ENCODE data around the gene RARA. TPM values are rescaled to one million over a fixed set of nuclear protein-coding genes. Genes with fewer than 3 reads are reported as not detected.
"Not testable (repeated sequence)": the region's sequence is repeated elsewhere in the genome, so short reads cannot be mapped to it uniquely, and the experiment has no call there.

RARA gene
- polyA plus RNA-seq, 1 donor from 2014 or later, result 6.6 TPM

DNA sequence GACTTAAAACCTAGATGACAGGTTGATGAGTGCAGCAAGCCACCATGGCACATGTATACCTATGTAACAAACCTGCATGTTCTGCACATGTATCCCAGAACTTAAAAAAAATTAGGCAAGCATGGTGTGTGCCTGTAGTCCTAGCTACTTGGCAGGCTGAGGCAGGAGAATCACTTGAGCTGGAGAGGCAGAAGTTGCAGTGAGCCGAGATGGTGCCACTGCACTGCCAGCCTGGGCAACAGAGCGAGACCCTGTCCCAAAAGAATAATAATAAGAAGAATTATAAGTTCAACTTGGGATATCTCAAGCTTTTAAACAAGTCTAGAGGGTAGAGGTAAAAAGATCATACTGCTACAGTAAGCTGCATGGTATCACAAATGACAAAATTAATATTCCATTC, 11.5 kb upstream of the RARA start:
- no peak overlapping the region for H3K4me3 ChIP-seq (ENCODE audit: low read length)
- TF ChIP-seq POLR2AphosphoS5 (IDR thresholded peaks at IDR 0.05) (no peak), CTCF (IDR thresholded peaks at IDR 0.05; ENCODE audit: poor library complexity, severe bottlenecking) (no peak), RAD21 (conservative IDR thresholded peaks at IDR 0.05) (no peak)
- H3K9me3 ChIP-seq (ENCODE audit: low read length), result no peaks in the 10 kb centered on the region
- no peaks in the 10 kb centered on the region for H3K27me3 ChIP-seq (ENCODE audit: insufficient read depth, low read depth, low read length)
- H3K36me3 ChIP-seq (ENCODE audit: insufficient read depth, low read length), result no peaks in the 10 kb centered on the region
- H3K27ac ChIP-seq (ENCODE audit: low read length), result no peak overlapping the region
- H3K9me2 ChIP-seq (ENCODE audit: insufficient read depth, low read length), result no peaks in the 10 kb centered on the region
- H3K9ac ChIP-seq (ENCODE audit: low read length), result no peak overlapping the region
- H2AFZ ChIP-seq (ENCODE audit: low read depth, low read length), result no peak overlapping the region
- H4K20me1 ChIP-seq (ENCODE audit: insufficient read depth), result no peaks in the 10 kb centered on the region
- H3K79me2 ChIP-seq (replicated peaks; ENCODE audit: insufficient read depth, low read length), result no peaks in the 10 kb centered on the region
- H3F3A ChIP-seq (ENCODE audit: insufficient read depth, low read length, poor library complexity, severe bottlenecking), result no peaks in the 10 kb centered on the region
- H3K4me2 ChIP-seq (ENCODE audit: low read length), result no peak overlapping the region

DNA sequence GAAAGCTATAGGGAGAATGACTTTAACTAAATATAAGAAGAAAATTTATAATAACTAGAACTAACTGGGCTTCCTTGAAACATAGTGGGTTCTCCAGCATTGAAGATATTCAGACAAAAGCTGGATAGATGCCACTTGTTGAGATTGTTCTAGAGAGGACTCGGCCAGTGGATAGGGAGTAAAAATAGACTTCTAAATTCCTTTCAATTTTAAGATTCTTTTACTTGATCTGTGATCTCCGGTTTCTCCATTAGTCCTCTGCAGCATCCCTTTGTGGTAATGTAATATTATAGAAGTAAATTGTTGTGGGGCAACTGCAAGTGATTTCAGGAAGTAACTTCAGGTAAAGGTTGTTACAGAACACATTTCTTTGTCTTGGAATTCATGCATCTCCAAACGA, 10.3 kb upstream of the RARA start:
- Histone ChIP-seq H2AFZ (ENCODE audit: low read depth, low read length) (no peak overlapping the region), H3K79me2 (replicated peaks; ENCODE audit: insufficient read depth, low read length) (no peaks in the 10 kb centered on the region), H3K9ac (ENCODE audit: low read length) (no peak overlapping the region), H4K20me1 (ENCODE audit: insufficient read depth) (no peaks in the 10 kb centered on the region), H3K27me3 (ENCODE audit: insufficient read depth, low read depth, low read length) (no peaks in the 10 kb centered on the region), H3F3A (ENCODE audit: insufficient read depth, low read length, poor library complexity, severe bottlenecking) (no peaks in the 10 kb centered on the region), H3K4me3 (ENCODE audit: low read length) (no peak overlapping the region), H3K27ac (ENCODE audit: low read length) (no peak overlapping the region), H3K9me2 (ENCODE audit: insufficient read depth, low read length) (no peaks in the 10 kb centered on the region), H3K9me3 (ENCODE audit: low read length) (no peaks in the 10 kb centered on the region), H3K36me3 (ENCODE audit: insufficient read depth, low read length) (no peaks in the 10 kb centered on the region), H3K4me2 (ENCODE audit: low read length) (no peak overlapping the region)
- TF ChIP-seq EZH2 (IDR thresholded peaks at IDR 0.05; ENCODE audit: borderline replicate concordance, insufficient read depth, low read length, poor library complexity, severe bottlenecking) (no peak), SMC3 (conservative IDR thresholded peaks at IDR 0.05; ENCODE audit: poor library complexity) (no peak), POLR2AphosphoS5 (IDR thresholded peaks at IDR 0.05) (no peak), RAD21 (conservative IDR thresholded peaks at IDR 0.05) (no peak), MXI1 (conservative IDR thresholded peaks at IDR 0.05; ENCODE audit: poor library complexity, severe bottlenecking) (no peak), CTCF (IDR thresholded peaks at IDR 0.05; ENCODE audit: poor library complexity, severe bottlenecking) (no peak), TAF1 (IDR thresholded peaks at IDR 0.05; ENCODE audit: low read depth) (no peak), EP300 (conservative IDR thresholded peaks at IDR 0.05; ENCODE audit: poor library complexity, severe bottlenecking) (no peak)
- TF ChIP-seq, protein P1, sequence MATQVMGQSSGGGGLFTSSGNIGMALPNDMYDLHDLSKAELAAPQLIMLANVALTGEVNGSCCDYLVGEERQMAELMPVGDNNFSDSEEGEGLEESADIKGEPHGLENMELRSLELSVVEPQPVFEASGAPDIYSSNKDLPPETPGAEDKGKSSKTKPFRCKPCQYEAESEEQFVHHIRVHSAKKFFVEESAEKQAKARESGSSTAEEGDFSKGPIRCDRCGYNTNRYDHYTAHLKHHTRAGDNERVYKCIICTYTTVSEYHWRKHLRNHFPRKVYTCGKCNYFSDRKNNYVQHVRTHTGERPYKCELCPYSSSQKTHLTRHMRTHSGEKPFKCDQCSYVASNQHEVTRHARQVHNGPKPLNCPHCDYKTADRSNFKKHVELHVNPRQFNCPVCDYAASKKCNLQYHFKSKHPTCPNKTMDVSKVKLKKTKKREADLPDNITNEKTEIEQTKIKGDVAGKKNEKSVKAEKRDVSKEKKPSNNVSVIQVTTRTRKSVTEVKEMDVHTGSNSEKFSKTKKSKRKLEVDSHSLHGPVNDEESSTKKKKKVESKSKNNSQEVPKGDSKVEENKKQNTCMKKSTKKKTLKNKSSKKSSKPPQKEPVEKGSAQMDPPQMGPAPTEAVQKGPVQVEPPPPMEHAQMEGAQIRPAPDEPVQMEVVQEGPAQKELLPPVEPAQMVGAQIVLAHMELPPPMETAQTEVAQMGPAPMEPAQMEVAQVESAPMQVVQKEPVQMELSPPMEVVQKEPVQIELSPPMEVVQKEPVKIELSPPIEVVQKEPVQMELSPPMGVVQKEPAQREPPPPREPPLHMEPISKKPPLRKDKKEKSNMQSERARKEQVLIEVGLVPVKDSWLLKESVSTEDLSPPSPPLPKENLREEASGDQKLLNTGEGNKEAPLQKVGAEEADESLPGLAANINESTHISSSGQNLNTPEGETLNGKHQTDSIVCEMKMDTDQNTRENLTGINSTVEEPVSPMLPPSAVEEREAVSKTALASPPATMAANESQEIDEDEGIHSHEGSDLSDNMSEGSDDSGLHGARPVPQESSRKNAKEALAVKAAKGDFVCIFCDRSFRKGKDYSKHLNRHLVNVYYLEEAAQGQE (IDR thresholded peaks at IDR 0.05; ENCODE audit: borderline replicate concordance), result no peak

DNA sequence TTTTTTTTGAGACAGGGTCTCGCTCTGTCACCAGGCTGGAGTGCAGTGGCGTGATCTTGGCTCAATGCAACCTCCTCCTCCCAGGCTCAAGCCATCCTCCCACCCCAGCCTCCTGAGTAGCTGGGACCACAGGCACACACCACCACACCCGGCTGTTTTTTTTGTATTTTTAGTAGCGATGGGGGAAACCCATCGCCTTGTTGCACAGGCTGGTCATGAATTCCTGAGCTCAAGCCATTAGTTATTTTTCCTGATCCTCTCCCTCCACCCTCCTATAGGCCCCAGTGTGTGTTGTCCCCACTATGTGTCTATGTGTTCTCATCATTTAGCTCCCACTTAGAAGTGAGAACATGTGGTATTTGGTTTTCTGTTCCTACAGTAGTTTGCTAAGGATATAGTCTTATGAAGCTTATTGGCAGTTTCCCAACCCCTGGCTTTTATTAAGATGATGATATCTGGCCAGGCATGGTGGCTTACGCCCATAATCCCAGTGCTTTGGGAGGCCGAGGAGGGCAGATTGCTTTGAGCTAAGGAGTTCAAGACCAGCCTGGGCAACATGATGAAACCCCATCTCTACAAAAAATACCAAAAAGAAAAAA, 9.7 kb upstream of the RARA start:
- H3K36me3 ChIP-seq (ENCODE audit: insufficient read depth, low read length), result not testable (repeated sequence)

More for the DNA sequence above, 9.7 kb upstream of the RARA start:
- not testable (repeated sequence) for H3K9me2 ChIP-seq (ENCODE audit: insufficient read depth, low read length); H3K27ac ChIP-seq (ENCODE audit: low read length); H3K4me2 ChIP-seq (ENCODE audit: low read length); H3F3A ChIP-seq (ENCODE audit: insufficient read depth, low read length, poor library complexity, severe bottlenecking); H3K4me3 ChIP-seq (ENCODE audit: low read length); H4K20me1 ChIP-seq (ENCODE audit: insufficient read depth); H3K27me3 ChIP-seq (ENCODE audit: insufficient read depth, low read depth, low read length); H2AFZ ChIP-seq (ENCODE audit: low read depth, low read length); H3K79me2 ChIP-seq (replicated peaks; ENCODE audit: insufficient read depth, low read length); H3K9me3 ChIP-seq (ENCODE audit: low read length); H3K9ac ChIP-seq (ENCODE audit: low read length)
